ENCODE results near the gene TRABD2B.

The TRABD2B gene

GRCh38 chr1:47903723-47904122 lies 93.5 kb downstream of the TRABD2B start:
- DNase-seq = no peak

GRCh38 chr1:47901001-47901575 lies 96.1 kb downstream of the TRABD2B start:
- DNase-seq = peak; percentile 94

- DNase-seq = no peak
Measured at GRCh38 chr1:47898133-47898845, 98.9 kb downstream of the TRABD2B start.

GRCh38 chr1:47895279-47896125 lies 101.7 kb downstream of the TRABD2B start:
- no peak for DNase-seq

GRCh38 chr1:47894410-47895278 lies 102.5 kb downstream of the TRABD2B start:
- no peak for DNase-seq

- peak; percentile 6 for DNase-seq
Measured at GRCh38 chr1:47893412-47893811, 103.8 kb downstream of the TRABD2B start.

- DNase-seq = no peak
Measured at GRCh38 chr1:47890779-47891178, 106.4 kb downstream of the TRABD2B start.

GRCh38 chr1:47888294-47888629 lies 108.9 kb downstream of the TRABD2B start:
- DNase-seq = no peak

- DNase-seq = no peak
Measured at GRCh38 chr1:47887475-47888293, 109.5 kb downstream of the TRABD2B start.

- DNase-seq = no peak
Measured at GRCh38 chr1:47887060-47887459, 110.1 kb downstream of the TRABD2B start.

- DNase-seq = no peak
Measured at GRCh38 chr1:47886141-47886540, 111.0 kb downstream of the TRABD2B start.

- no peak for DNase-seq
Measured at GRCh38 chr1:47885062-47885830, 111.9 kb downstream of the TRABD2B start.

- no peak for DNase-seq
Measured at GRCh38 chr1:47883963-47884362, 113.2 kb downstream of the TRABD2B start.

GRCh38 chr1:47881505-47882442 lies 115.4 kb downstream of the TRABD2B start:
- DNase-seq = no peak

- no peak for DNase-seq
Measured at GRCh38 chr1:47876587-47876963, 120.6 kb downstream of the TRABD2B start.

- DNase-seq = no peak
Measured at GRCh38 chr1:47875831-47876586, 121.2 kb downstream of the TRABD2B start.

- DNase-seq = no peak
Measured at GRCh38 chr1:47875036-47875435, 122.1 kb downstream of the TRABD2B start.

GRCh38 chr1:47873337-47873736 lies 123.8 kb downstream of the TRABD2B start:
- no peak for DNase-seq

GRCh38 chr1:47872886-47873285 lies 124.3 kb downstream of the TRABD2B start:
- DNase-seq = no peak
